ENCODE results near the gene REL.
"Not testable (repeated sequence)": the region's sequence is repeated elsewhere in the genome, so short reads cannot be mapped to it uniquely, and the experiment has no call there.

Gene REL

DNA sequence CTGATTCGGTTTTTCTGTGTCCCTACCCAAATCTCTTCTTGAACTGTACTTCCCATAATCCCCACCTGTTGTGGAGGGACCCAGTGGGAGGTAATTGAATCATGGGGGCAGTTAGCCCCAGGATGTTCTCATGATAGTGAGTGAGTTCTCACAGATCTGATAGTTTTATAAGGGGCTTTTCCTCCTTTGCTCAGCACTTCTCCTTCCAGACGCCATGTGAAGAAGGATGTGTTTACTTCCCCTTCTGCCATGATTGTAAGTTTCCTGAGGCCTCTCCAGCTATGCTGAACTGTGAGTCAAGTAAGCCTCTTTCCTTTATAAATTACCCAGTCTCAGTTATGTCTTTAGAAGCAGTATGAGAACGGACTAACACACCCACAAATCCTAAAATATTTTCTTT is 16.0 kb upstream of the REL start:
- not testable (repeated sequence) for H3K27me3 ChIP-seq (replicated peaks; ENCODE audit: control insufficient read depth, insufficient read depth, low read length, poor library complexity, severe bottlenecking); H3K4me3 ChIP-seq (ENCODE audit: insufficient read depth, low read depth, low read length, poor library complexity, severe bottlenecking); H3K36me3 ChIP-seq (ENCODE audit: control insufficient read depth, insufficient read depth, low read length); H3K27ac ChIP-seq (ENCODE audit: insufficient read depth, low read length, poor library complexity, severe bottlenecking); DNase-seq; H3K9me3 ChIP-seq (ENCODE audit: control insufficient read depth, low read length); H3K4me1 ChIP-seq (ENCODE audit: control insufficient read depth, insufficient read depth, low read length, poor library complexity, severe bottlenecking)

DNA sequence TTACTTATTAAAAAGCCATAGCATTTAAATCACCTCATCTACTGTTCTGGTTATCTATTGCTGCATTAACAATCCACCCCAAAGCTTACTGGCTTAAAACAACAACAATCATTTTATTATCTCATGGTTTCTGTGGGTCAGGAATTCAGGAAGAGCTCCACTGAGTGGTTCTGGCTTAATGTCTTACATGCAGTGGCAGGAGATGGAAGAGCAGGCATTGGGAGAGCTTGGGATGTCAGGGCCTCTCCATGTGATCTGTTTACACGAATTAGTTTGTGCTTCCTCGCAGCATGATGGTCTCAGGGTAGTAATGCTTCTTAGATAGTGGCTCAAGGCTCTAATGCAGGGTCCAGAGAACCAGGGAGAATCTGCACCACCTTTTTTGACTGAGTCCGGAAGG is 14.4 kb upstream of the REL start:
- H3K4me1 ChIP-seq (ENCODE audit: control insufficient read depth, insufficient read depth, low read length, poor library complexity, severe bottlenecking), result peaks cover 6% of the 10 kb centered on the region
- DNase-seq, result no peak
- H3K36me3 ChIP-seq (ENCODE audit: control insufficient read depth, insufficient read depth, low read length), result no peaks in the 10 kb centered on the region
- H3K27me3 ChIP-seq (replicated peaks; ENCODE audit: control insufficient read depth, insufficient read depth, low read length, poor library complexity, severe bottlenecking), result no peaks in the 10 kb centered on the region
- no peak overlapping the region for H3K27ac ChIP-seq (ENCODE audit: insufficient read depth, low read length, poor library complexity, severe bottlenecking)
- H3K4me3 ChIP-seq (ENCODE audit: insufficient read depth, low read depth, low read length, poor library complexity, severe bottlenecking), result no peak overlapping the region
- no peaks in the 10 kb centered on the region for H3K9me3 ChIP-seq (ENCODE audit: control insufficient read depth, low read length)

DNA sequence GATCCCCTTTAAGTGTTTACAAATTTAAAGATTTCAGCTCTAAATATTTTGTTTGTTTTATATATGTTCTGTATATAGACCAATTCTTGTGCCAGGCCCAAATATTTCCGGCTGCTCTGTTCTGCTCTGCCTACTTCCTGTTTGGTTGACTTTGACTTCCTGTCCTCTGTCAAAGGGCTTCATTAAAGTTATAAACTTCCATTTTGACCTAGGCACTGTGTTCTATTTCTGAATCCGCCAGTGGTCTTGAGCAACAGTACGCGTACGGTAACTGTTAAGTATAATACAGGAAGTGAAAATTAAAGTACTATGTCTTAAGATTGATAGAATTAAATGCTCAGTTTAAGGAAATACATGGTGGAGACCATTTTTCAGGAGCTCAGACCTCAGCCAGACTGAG is 13.5 kb upstream of the REL start:
- no peak overlapping the region for H3K27ac ChIP-seq (ENCODE audit: insufficient read depth, low read length, poor library complexity, severe bottlenecking)
- no peaks in the 10 kb centered on the region for H3K36me3 ChIP-seq (ENCODE audit: control insufficient read depth, insufficient read depth, low read length)
- DNase-seq, result peak in 1 of 3 donors; percentile 18
- H3K4me3 ChIP-seq (ENCODE audit: insufficient read depth, low read depth, low read length, poor library complexity, severe bottlenecking), result no peak overlapping the region
- no peaks in the 10 kb centered on the region for H3K27me3 ChIP-seq (replicated peaks; ENCODE audit: control insufficient read depth, insufficient read depth, low read length, poor library complexity, severe bottlenecking)
- H3K4me1 ChIP-seq (ENCODE audit: control insufficient read depth, insufficient read depth, low read length, poor library complexity, severe bottlenecking), result peaks cover 6% of the 10 kb centered on the region
- H3K9me3 ChIP-seq (ENCODE audit: control insufficient read depth, low read length), result no peaks in the 10 kb centered on the region

DNA sequence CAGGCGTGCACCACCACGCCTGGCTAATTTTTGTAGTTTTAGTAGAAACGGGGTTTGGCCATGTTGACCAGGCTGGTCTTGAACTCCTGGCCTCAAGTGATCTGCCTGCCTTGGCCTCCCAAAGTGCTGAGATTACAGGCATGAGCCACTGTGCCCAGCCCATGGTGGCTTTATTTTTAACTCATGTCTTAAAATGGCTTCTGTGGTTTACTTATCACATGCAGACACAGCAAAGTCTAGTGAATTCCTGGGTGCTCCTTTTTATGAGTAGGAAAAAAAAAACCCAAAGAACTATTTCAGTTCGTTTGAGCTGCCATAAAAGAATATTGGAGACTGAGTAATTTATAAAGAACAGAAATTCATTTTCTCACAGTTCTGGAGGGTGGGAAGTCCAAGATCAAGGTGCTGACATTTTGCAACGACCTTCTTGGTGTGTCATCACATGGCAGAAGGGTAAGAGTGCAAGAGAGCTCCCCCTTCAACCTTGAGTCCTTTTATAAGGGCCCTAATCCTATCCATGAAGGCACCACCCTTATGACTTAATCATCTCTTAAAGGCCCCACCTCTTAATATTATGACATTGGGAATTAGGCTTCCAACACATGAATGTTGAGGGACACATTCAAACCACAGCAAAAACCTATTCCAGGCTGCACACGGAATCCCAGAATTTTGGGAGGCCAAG is 12.6 kb upstream of the REL start:
- H3K27ac ChIP-seq (ENCODE audit: insufficient read depth, low read length, poor library complexity, severe bottlenecking), result no peak overlapping the region

DNA sequence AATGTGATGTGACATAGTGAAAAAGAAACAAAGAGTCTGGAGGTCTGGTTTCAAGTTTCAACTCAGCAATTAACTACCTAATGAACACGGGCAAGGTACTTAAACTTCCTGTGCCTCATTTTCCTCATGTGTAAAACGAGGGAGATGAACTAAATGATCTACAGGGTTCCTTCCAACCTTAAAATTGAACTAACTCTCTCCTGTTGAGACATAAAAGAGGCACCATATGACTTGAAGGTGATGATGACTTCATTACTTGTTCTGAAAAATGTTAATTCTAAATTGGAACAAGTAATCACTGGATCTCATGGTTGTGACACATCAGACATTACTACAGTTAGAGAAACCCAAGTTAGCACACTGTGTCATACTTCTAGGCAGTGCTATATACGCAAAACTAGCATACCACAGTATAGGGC is 8.9 kb upstream of the REL start:
- Histone ChIP-seq H3K9me3 (ENCODE audit: control insufficient read depth, low read length) (no peaks in the 10 kb centered on the region), H3K27ac (ENCODE audit: insufficient read depth, low read length, poor library complexity, severe bottlenecking) (no peak overlapping the region), H3K4me1 (ENCODE audit: control insufficient read depth, insufficient read depth, low read length, poor library complexity, severe bottlenecking) (no peaks in the 10 kb centered on the region), H3K36me3 (ENCODE audit: control insufficient read depth, insufficient read depth, low read length) (no peaks in the 10 kb centered on the region), H3K4me3 (ENCODE audit: insufficient read depth, low read depth, low read length, poor library complexity, severe bottlenecking) (no peak overlapping the region), H3K27me3 (replicated peaks; ENCODE audit: control insufficient read depth, insufficient read depth, low read length, poor library complexity, severe bottlenecking) (no peaks in the 10 kb centered on the region)
- no peak for DNase-seq

More for the DNA sequence above, 12.6 kb upstream of the REL start:
- Histone ChIP-seq H3K36me3 (ENCODE audit: control insufficient read depth, insufficient read depth, low read length) (no peaks in the 10 kb centered on the region), H3K4me3 (ENCODE audit: insufficient read depth, low read depth, low read length, poor library complexity, severe bottlenecking) (no peak overlapping the region), H3K4me1 (ENCODE audit: control insufficient read depth, insufficient read depth, low read length, poor library complexity, severe bottlenecking) (peaks cover 6% of the 10 kb centered on the region), H3K27me3 (replicated peaks; ENCODE audit: control insufficient read depth, insufficient read depth, low read length, poor library complexity, severe bottlenecking) (no peaks in the 10 kb centered on the region), H3K9me3 (ENCODE audit: control insufficient read depth, low read length) (no peaks in the 10 kb centered on the region)
- no peak for DNase-seq

DNA sequence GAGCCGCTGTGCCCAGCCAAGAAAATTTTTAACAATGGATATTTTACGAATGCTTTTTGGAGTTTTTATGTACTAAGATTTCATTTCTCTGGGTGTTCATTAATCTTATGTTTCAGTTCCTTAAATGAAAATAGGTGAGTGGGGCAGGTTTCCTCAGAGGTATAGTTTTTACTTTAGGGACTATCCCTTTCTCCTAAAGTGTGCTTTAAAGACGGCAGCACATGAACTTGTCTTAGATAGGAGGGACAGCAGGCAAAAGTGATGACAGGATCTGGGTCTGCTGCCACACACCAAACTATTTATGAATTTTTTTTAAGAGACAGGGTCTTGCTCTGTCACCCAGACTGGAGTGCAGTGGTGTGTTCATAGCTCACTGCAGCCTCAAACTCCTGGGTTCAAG is 8.0 kb upstream of the REL start:
- no peak overlapping the region for H3K27ac ChIP-seq (ENCODE audit: insufficient read depth, low read length, poor library complexity, severe bottlenecking)
- no peak overlapping the region for H3K4me3 ChIP-seq (ENCODE audit: insufficient read depth, low read depth, low read length, poor library complexity, severe bottlenecking)
- DNase-seq, result no peak
- H3K27me3 ChIP-seq (replicated peaks; ENCODE audit: control insufficient read depth, insufficient read depth, low read length, poor library complexity, severe bottlenecking), result no peaks in the 10 kb centered on the region
- H3K36me3 ChIP-seq (ENCODE audit: control insufficient read depth, insufficient read depth, low read length), result no peaks in the 10 kb centered on the region
- H3K9me3 ChIP-seq (ENCODE audit: control insufficient read depth, low read length), result no peaks in the 10 kb centered on the region
- no peaks in the 10 kb centered on the region for H3K4me1 ChIP-seq (ENCODE audit: control insufficient read depth, insufficient read depth, low read length, poor library complexity, severe bottlenecking)

DNA sequence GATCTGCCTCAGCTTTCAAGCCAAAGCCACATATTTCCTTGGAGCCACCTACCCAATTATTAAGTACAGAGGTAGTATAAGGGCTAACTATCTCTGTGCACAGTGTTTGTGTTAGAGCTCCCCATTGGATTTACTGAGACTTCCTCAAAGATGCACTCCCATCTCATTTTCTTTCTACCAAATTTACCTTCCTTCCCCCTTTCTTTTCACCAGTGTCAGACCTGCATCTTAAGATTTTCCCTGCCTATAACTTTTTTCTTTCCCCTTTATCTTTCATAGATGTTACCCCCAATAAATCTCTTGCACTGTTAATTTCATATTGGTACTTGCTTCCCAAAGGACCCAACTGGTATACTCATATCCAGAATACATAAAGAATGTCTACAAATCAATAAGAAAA is 5.9 kb upstream of the REL start:
- no peak for DNase-seq
- no peak overlapping the region for H3K4me3 ChIP-seq (ENCODE audit: insufficient read depth, low read depth, low read length, poor library complexity, severe bottlenecking)
- no peaks in the 10 kb centered on the region for H3K27me3 ChIP-seq (replicated peaks; ENCODE audit: control insufficient read depth, insufficient read depth, low read length, poor library complexity, severe bottlenecking)
- H3K9me3 ChIP-seq (ENCODE audit: control insufficient read depth, low read length), result no peaks in the 10 kb centered on the region
- H3K27ac ChIP-seq (ENCODE audit: insufficient read depth, low read length, poor library complexity, severe bottlenecking), result no peak overlapping the region
- no peaks in the 10 kb centered on the region for H3K36me3 ChIP-seq (ENCODE audit: control insufficient read depth, insufficient read depth, low read length)
- no peaks in the 10 kb centered on the region for H3K4me1 ChIP-seq (ENCODE audit: control insufficient read depth, insufficient read depth, low read length, poor library complexity, severe bottlenecking)

DNA sequence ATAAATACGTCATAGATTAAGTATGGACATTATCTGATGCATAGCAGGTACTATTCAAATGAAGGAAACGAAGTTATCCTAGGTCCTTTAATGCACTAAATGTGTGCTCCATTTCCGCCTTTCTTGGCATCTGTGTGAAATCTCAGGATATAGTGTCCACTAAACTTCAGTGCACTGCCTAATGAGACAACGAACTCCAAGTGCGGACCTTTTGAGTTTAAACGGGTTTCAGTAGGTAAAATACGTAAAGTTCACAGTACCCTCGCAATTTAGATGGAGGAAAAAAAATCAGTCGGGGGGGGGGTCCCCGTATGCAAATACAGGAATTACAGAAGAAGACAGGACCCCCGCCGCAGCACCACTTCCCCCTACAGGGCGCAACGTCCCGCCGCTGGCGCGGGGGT is 729 bp upstream of the REL start:
- DNase-seq, result no peak
- H3K4me1 ChIP-seq (ENCODE audit: control insufficient read depth, insufficient read depth, low read length, poor library complexity, severe bottlenecking), result peaks cover 16% of the 10 kb centered on the region
- peak overlapping the region; percentile 100 for H3K27ac ChIP-seq (ENCODE audit: insufficient read depth, low read length, poor library complexity, severe bottlenecking)
- no peaks in the 10 kb centered on the region for H3K9me3 ChIP-seq (ENCODE audit: control insufficient read depth, low read length)
- no peaks in the 10 kb centered on the region for H3K27me3 ChIP-seq (replicated peaks; ENCODE audit: control insufficient read depth, insufficient read depth, low read length, poor library complexity, severe bottlenecking)
- peak overlapping the region; percentile 99 for H3K4me3 ChIP-seq (ENCODE audit: insufficient read depth, low read depth, low read length, poor library complexity, severe bottlenecking)
- H3K36me3 ChIP-seq (ENCODE audit: control insufficient read depth, insufficient read depth, low read length), result no peaks in the 10 kb centered on the region

DNA sequence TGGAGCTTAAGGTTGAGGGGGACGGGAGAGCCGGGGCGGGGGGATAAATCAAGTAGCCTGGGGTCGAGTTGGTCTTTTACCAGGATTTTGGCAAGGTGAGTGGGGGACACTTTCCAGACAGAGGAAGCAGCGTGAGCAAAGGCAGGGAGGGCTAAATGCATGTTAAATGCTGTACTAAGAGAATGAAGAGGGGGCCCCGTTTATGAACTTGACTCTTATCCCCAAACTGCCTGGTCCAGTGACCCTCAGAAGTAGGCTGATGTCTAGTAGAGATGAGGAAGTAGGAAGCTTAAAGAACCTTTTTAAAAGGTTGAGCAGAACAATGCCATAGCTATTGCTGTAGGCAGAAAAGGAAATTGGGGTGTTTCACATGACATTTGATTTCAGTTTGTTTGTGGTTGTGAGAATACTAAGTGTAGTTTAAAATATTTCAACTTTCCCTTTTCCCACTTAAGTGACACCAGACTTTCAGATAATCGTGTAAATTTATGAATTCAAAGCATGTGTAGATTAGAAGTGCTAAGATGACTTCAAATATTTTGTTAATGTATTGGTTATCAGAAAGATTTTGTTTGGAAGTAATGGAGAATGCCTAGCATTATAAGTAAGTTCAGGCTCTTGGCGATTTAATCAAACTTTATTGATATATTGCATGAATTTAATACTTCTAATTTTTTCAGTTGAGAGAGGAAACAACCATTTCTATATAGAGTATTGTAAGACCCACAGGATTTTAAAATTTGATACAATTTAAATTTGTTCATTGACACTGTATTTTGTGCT is 1.8 kb downstream of the REL start:
- Histone ChIP-seq H3K9me3 (ENCODE audit: control insufficient read depth, low read length) (no peaks in the 10 kb centered on the region), H3K4me1 (ENCODE audit: control insufficient read depth, insufficient read depth, low read length, poor library complexity, severe bottlenecking) (peaks cover 17% of the 10 kb centered on the region), H3K27ac (ENCODE audit: insufficient read depth, low read length, poor library complexity, severe bottlenecking) (peak overlapping the region; percentile 100), H3K36me3 (ENCODE audit: control insufficient read depth, insufficient read depth, low read length) (no peaks in the 10 kb centered on the region), H3K27me3 (replicated peaks; ENCODE audit: control insufficient read depth, insufficient read depth, low read length, poor library complexity, severe bottlenecking) (no peaks in the 10 kb centered on the region), H3K4me3 (ENCODE audit: insufficient read depth, low read depth, low read length, poor library complexity, severe bottlenecking) (peak overlapping the region; percentile 99)
- no peak for DNase-seq

DNA sequence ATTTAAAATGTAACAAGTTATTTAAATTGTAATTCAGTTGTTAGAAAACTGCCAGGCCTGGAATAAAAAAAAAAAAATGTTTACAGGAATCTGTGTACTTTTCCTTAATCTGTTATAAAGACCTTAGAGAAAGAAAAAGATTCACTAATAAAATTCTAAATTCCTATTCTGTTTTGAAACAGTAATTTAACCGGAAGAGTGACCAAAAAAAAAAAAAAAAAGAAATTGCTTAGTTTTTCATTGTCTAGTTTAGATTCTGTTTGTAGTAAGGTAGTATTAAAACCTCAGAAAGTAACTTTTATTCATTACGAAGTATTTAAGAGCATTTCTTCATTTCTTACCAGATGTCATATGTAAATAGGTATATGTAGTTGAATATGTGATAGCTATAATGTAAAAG is 2.5 kb downstream of the REL start:
- Histone ChIP-seq H3K36me3 (ENCODE audit: control insufficient read depth, insufficient read depth, low read length) (no peaks in the 10 kb centered on the region), H3K27ac (ENCODE audit: insufficient read depth, low read length, poor library complexity, severe bottlenecking) (peak overlapping the region; percentile 100), H3K27me3 (replicated peaks; ENCODE audit: control insufficient read depth, insufficient read depth, low read length, poor library complexity, severe bottlenecking) (no peaks in the 10 kb centered on the region), H3K4me1 (ENCODE audit: control insufficient read depth, insufficient read depth, low read length, poor library complexity, severe bottlenecking) (peaks cover 17% of the 10 kb centered on the region), H3K4me3 (ENCODE audit: insufficient read depth, low read depth, low read length, poor library complexity, severe bottlenecking) (peak overlapping the region; percentile 23), H3K9me3 (ENCODE audit: control insufficient read depth, low read length) (no peaks in the 10 kb centered on the region)
- DNase-seq, result no peak
